Right cardiac atrium (tissue), 5 donors: ENCODE measurements around the gene RFNG. TPM values are rescaled to one million over a fixed set of nuclear protein-coding genes. Genes with fewer than 3 reads are reported as not detected.
A peak's percentile ranks its signal among the peaks of the same experiment; 100 is the strongest.
"Not testable (repeated sequence)": the region's sequence is repeated elsewhere in the genome, so short reads cannot be mapped to it uniquely, and the experiment has no call there.

Experiments
- ATAC-seq, 2 donors: fragments of 200-7000 bp; cut with Tn5 transposase; one replicate each; pipeline versions ENCODE4 v1.8.0 to v1.9.1; 2020; ENCODE audit warnings: moderate library complexity in 2 of 2, mild to moderate bottlenecking in 1 of 2
- DNase-seq, 3 donors: peaks; one replicate each; pipeline ENCODE4 v3.0.0-alpha.2; 2020
- H3K27ac ChIP-seq: one replicate; pipeline ENCODE4 v1.5.1; 2013; ENCODE audit warnings: mild to moderate bottlenecking, low read length, control low read depth, moderate library complexity
- H3K27me3 ChIP-seq: one replicate; pipeline ENCODE4 v1.6.1; 2013; ENCODE audit not compliant: control insufficient read depth, insufficient read depth
- H3K4me1 ChIP-seq: one replicate; pipeline ENCODE4 v1.6.1; 2013; ENCODE audit warnings: low read length; ENCODE audit not compliant: control insufficient read depth, insufficient read depth
- H3K4me3 ChIP-seq: one replicate; pipeline ENCODE4 v1.5.1; 2013; ENCODE audit warnings: low read length, control low read depth
- H3K9me3 ChIP-seq: one replicate; pipeline ENCODE4 v1.6.1; 2013; ENCODE audit warnings: low read length; ENCODE audit not compliant: control insufficient read depth
- WGBS: extraction: QIAGEN DNeasy Blood & Tissue Kit; methylation state at CpG from one replicate; pipeline ENCODE4 v1.1.7; 2013; 5-methylcytosine and 5-hydroxymethylcytosine counted together
- intact Hi-C, 4 donors: fragments of 100-400 bp; cut with DNase I; formaldehyde crosslinking; loops; one replicate each; pipeline versions ENCODE4 v1.11.0 to v1.14.0; 2022 to 2023
- polyA plus RNA-seq: library from polyadenylated mRNA; stranded (reverse); fragments of 200-250 nt; gene quantifications from one replicate; pipeline ENCODE4 v1.2.3, GENCODE V29; 2013
- total RNA-seq, 4 donors: library from RNA; stranded (reverse); fragmentation: NEBNext Ultra II Directional; extraction: Animal tissue kit (Norgen Biotek cat#: 25700); gene quantifications; one replicate each; pipeline ENCODE4 v1.2.1, GENCODE V29; 2021
- donor health status: healthy with polysubstance abuse.
- donor health status: DM: no; HTN: yes; CAD: no.
- donor health status: DM: no; HTN: no; CAD: no.
- donor health status: DM: no; HTN: yes; CAD: no; lungs with severe emphysema.
- donor health status: DM: yes; HTN: yes; CAD: no.

Gene RFNG
- total and polyA plus RNA-seq, 5 donors, result 19.0 to 25.4 (median 20.5) TPM

- Histone ChIP-seq H3K27me3 (no peaks in the 10 kb centered on the region), H3K27ac (no peak overlapping the region), H3K4me3 (no peak overlapping the region), H3K4me1 (no peaks in the 10 kb centered on the region), H3K9me3 (no peaks in the 10 kb centered on the region)
- no peak for ATAC-seq
- DNase-seq, result peak; percentile 3 to 38 (median 29)
- intact Hi-C loops, result no loop called here
- WGBS, result 89% methylated on average over 24 of the region's 24 CpGs
Measured at GRCh38 chr17:82047379-82047778, 4.2 kb downstream of the RFNG start.

DNA sequence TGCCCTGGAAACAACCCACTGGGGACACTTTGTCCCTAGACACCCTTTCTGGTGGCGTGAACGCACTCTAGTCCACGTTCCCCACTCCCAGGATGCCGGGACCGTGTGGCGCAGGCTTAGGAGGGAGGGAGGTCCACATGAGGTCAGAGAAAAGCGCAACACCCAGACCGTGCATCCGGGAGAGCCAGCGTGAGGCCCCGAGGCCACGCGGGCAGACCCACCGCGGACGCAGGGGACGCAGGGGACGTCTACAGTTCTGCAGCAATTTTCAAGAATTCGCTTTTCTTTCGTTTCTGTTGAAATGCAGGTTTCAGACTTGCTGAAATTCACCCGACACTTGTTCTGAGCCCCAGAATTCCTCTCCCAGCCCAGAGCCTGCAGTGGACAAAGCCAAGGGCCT lies 4.7 kb downstream of the RFNG start:
- no peak for ATAC-seq
- no peaks in the 10 kb centered on the region for H3K4me1 ChIP-seq
- no peaks in the 10 kb centered on the region for H3K27me3 ChIP-seq
- intact Hi-C loops, result no loop called here
- no peak overlapping the region for H3K4me3 ChIP-seq
- WGBS, result 85% methylated on average over 21 of the region's 21 CpGs
- no peaks in the 10 kb centered on the region for H3K9me3 ChIP-seq
- peak; percentile 6 to 43 (median 37) for DNase-seq
- H3K27ac ChIP-seq, result no peak overlapping the region

DNA sequence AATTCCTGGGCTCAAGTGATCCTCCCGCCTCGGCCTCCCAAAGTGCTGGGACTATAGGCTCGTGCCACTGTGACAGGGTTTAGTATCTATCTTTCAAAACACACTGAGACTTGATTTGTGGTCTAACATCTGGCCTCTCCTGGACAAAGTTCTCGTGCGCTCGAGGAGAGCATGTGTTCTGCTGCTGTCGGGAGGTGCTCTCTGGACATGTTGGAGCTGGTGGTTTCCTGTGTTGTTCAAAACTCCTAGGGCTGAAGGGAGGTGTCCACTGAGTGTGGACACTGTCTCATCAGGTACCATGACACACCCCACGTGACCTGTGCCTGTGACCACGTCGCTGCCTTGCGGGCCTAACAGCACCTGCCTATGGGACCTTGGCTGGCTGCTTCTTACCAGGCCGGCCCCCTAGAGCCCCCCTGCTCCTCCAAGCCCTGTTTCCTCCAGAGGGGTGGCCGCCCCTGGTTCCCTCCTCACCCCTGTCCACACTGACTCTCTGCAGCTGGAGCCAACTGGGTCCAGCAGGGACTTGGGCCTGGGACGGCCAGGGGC lies 5.6 kb downstream of the RFNG start:
- H3K4me3 ChIP-seq, result no peak overlapping the region
- WGBS, result 73% methylated on average over 14 of the region's 14 CpGs
- ATAC-seq (no peak), DNase-seq (peak in 2 of 3 donors; percentile 24 to 36)
- H3K27me3 ChIP-seq, result no peaks in the 10 kb centered on the region
- H3K27ac ChIP-seq, result no peak overlapping the region
- intact Hi-C loops, result no loop called here
- H3K9me3 ChIP-seq, result no peaks in the 10 kb centered on the region
- no peaks in the 10 kb centered on the region for H3K4me1 ChIP-seq

DNA sequence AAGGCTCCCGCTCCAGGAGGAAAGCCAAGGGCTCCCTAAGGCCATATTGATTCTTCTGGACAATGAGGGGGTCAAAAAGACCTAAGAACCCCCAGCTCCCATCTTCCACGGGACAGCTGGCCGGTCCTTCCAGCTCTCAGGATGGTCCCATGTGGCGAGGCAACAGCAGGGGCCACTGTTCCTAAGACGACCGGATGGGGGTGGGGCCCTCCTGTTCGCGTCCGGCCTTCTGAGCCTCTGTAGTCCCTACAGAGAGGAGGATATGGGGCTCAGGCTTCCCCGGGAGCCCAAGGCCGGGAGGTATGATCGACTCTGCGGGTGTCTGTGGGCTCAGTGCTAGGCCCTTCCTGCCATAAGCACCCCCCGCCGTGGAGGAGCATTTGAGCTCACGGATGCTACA lies 8.1 kb downstream of the RFNG start:
- Histone ChIP-seq H3K9me3 (no peaks in the 10 kb centered on the region), H3K4me3 (no peak overlapping the region), H3K4me1 (no peaks in the 10 kb centered on the region), H3K27ac (no peak overlapping the region), H3K27me3 (no peaks in the 10 kb centered on the region)
- DNase-seq, result no peak
- WGBS, result 58% methylated on average over 16 of the region's 16 CpGs
- intact Hi-C loops, result no loop called here
- no peak for ATAC-seq

- no peaks in the 10 kb centered on the region for H3K4me1 ChIP-seq
- DNase-seq (no peak), ATAC-seq (no peak)
- H3K9me3 ChIP-seq, result no peaks in the 10 kb centered on the region
- H3K27me3 ChIP-seq, result no peaks in the 10 kb centered on the region
- H3K4me3 ChIP-seq, result no peak overlapping the region
- WGBS, result 87% methylated on average over 9 of the region's 9 CpGs
- intact Hi-C loops, result no loop called here
- H3K27ac ChIP-seq, result no peak overlapping the region
Measured at GRCh38 chr17:82042649-82043048, 9.0 kb downstream of the RFNG start.

- DNase-seq, result no peak
- H3K27ac ChIP-seq, result no peak overlapping the region
- peaks cover 2% of the 10 kb centered on the region for H3K4me1 ChIP-seq
- H3K4me3 ChIP-seq, result no peak overlapping the region
- 87% methylated on average over 17 of the region's 17 CpGs for WGBS
- intact Hi-C loops, result no loop called here
- no peak for ATAC-seq
- H3K9me3 ChIP-seq, result no peaks in the 10 kb centered on the region
- no peaks in the 10 kb centered on the region for H3K27me3 ChIP-seq
Measured at GRCh38 chr17:82041144-82041814, 10.3 kb downstream of the RFNG start.

DNA sequence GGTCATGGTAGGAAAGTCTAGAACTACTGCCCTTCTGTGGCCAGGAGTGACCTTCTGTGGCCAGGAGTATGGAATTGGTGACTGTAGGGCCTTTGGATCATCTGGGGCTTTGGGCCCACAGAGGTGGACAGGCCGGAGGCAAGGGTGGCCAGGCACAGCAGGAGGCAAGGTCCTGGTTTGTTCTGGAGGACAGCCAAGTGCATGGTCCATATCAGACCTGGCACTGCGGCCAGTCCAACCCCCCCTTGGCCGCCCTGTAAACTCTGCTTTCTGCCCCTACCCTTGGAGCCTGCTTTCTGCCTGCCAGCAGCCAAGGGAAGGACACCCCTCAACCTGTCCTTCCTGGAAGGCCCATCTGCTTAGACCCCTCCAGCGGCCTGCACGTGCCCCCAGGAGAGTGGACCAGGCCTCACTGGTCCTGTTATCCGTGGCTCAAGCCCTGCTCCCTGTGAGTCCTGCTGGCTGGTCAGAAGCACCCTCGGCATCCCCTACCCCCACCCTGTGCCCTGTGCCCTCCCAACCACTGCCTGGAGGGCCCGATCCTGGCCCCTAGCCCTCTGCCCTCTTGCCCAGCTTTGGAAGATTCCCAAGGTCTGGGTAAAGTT lies 11.8 kb downstream of the RFNG start:
- intact Hi-C loops, result no loop called here
- Histone ChIP-seq H3K4me1 (peaks cover 4% of the 10 kb centered on the region), H3K4me3 (no peak overlapping the region), H3K9me3 (no peaks in the 10 kb centered on the region), H3K27me3 (no peaks in the 10 kb centered on the region), H3K27ac (no peak overlapping the region)
- DNase-seq (no peak), ATAC-seq (no peak)
- WGBS, result 96% methylated on average over 8 of the region's 8 CpGs

- H3K27ac ChIP-seq, intact Hi-C loops, ATAC-seq, H3K4me1 ChIP-seq, H3K27me3 ChIP-seq, H3K4me3 ChIP-seq, H3K9me3 ChIP-seq, DNase-seq: not testable (repeated sequence)
- 87% methylated on average over 16 of the region's 16 CpGs for WGBS
Measured at GRCh38 chr17:82038796-82039409, 12.7 kb downstream of the RFNG start.

- Histone ChIP-seq H3K4me1 (peaks cover 4% of the 10 kb centered on the region), H3K27ac (peak overlapping the region; percentile 32), H3K27me3 (no peaks in the 10 kb centered on the region), H3K9me3 (no peaks in the 10 kb centered on the region), H3K4me3 (no peak overlapping the region)
- DNase-seq (no peak), ATAC-seq (no peak)
- intact Hi-C loops, result no loop called here
- WGBS, result 6% methylated on average over 10 of the region's 10 CpGs
Measured at GRCh38 chr17:82037889-82038195, 13.8 kb downstream of the RFNG start.

DNA sequence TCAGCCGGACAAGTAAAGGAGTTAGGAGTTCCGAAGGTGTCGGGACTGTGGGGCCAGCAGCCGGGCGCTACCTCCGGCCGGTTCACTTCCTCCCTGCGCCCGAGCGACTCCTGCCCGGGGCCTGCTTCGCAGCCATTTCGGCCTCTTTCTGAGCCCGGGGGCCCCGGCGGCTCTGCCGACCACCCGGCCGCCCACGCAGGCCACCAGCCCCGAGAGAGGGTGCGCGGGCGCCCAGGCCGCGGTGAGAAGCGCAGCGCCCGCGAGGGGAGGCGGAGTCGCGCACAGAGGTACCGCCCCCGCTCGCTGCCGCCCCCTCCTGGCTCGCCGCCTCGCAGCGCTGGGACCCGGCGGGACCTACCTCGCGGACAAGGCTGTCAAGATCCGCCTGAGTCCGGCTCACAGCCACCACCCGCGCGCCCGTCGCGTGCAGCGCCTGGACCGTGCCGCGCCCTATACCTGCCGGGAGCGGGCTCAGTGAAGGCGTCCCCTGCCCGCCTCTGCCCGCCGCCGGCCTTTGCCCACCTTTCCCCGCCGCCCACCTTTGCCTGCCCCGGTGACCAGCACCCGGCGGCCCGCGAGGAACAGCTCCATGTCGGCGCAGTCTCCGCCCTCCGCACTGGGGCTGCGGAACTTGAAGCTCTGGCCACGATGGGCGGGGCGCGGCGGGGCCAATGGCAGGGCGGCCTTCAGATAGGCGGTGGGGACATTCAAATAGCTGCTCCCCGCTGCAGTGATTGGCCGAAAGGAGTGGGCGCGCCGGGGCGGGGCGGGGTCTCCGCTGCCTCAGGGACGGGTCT lies 14.3 kb downstream of the RFNG start, which contains the start of gene DCXR:
Gene DCXR, minus strand, starts transcription at position 606 of the 797 bp plus-strand sequence. Its CDS starts 15 bp downstream, at position 591.
- H3K4me3 ChIP-seq, result peak within 1 kb of the TSS; percentile 73
- H3K9me3 ChIP-seq, result no peaks in the 10 kb centered on the region
- ATAC-seq (peak; percentile 98), DNase-seq (peak; percentile 98 to 99 (median 99))
- intact Hi-C loops, result no loop called here
- peaks cover 4% of the 10 kb centered on the region for H3K4me1 ChIP-seq
- under 1% methylated on average over 92 of the region's 92 CpGs for WGBS
- H3K27ac ChIP-seq, result peak within 1 kb of the TSS; percentile 96
- H3K27me3 ChIP-seq, result no peaks in the 10 kb centered on the region
